DND-41 (cell line): ENCODE data around the gene GPR176.

ENCODE experiments used
- CTCF ChIP-seq: IDR thresholded peaks from 2 replicates; pipeline ENCODE4 v1.5.1; 2012; ENCODE audit warnings: borderline replicate concordance, low read length, moderate library complexity, mild to moderate bottlenecking; ENCODE audit not compliant: poor library complexity, severe bottlenecking; ENCODE audit errors: extremely low read depth
- EZH2 ChIP-seq: IDR thresholded peaks from 3 replicates; pipeline ENCODE4 v1.6.1; 2012; ENCODE audit warnings: borderline replicate concordance, low read depth, mild to moderate bottlenecking, moderate library complexity, low read length, inconsistent platforms; ENCODE audit not compliant: severe bottlenecking

GRCh38 chr15:39855400-39855799 lies 64.7 kb downstream of the GPR176 start:
- no peak for TF ChIP-seq CTCF
- TF ChIP-seq EZH2, result no peak
